Stomach (tissue), 9 donors: ENCODE data around the gene FARP2. TPM values are rescaled to one million over a fixed set of nuclear protein-coding genes. Genes with fewer than 3 reads are reported as not detected.
"Not testable (repeated sequence)": the region's sequence is repeated elsewhere in the genome, so short reads cannot be mapped to it uniquely, and the experiment has no call there.

Experiments
- DNase-seq, 2 donors: peaks; one replicate each; pipeline versions ENCODE4 v3.0.0 to v3.0.0-alpha.2; 2013 to 2019
- H3K27ac ChIP-seq, 5 donors: fragments of 200-600 bp in 4 of 5; sonication (generic) in 4 of 5; one replicate each; pipeline ENCODE4 v1.5.1; 2013 to 2019; ENCODE audit warnings: mild to moderate bottlenecking in 1 of 5, moderate library complexity in 1 of 5
- H3K27me3 ChIP-seq, 3 donors: fragments of 200-600 bp; sonication (generic); one replicate each; pipeline ENCODE4 v1.5.1; 2017 to 2019; ENCODE audit warnings: mixed run types in 1 of 3
- H3K36me3 ChIP-seq, 4 donors: fragments of 200-600 bp; sonication (generic); 1 replicate in 3 of 4; 2 replicates in 1 of 4; pipeline ENCODE4 v1.5.1; 2016 to 2019
- H3K4me1 ChIP-seq, 4 donors: fragments of 200-600 bp; sonication (generic); one replicate each; pipeline ENCODE4 v1.5.1; 2016 to 2019
- H3K4me3 ChIP-seq, 4 donors: fragments of 200-600 bp; sonication (generic) in 3 of 4; one replicate each; pipeline ENCODE4 v1.5.1; 2016 to 2019; ENCODE audit warnings: mild to moderate bottlenecking in 1 of 4
- H3K9me3 ChIP-seq, 4 donors: fragments of 200-600 bp; sonication (generic); one replicate each; pipeline ENCODE4 v1.5.1; 2016 to 2019
- EP300 ChIP-seq: sonication (generic); formaldehyde crosslinking; IDR thresholded peaks from one replicate; pipeline ENCODE4 v1.6.1; 2017; ENCODE audit warnings: antibody characterized with exemption
- POLR2A ChIP-seq, 4 donors: fragments of 450-650 bp; IDR thresholded peaks; one replicate each; pipeline ENCODE4 v1.6.1; 2016; ENCODE audit warnings: antibody characterized with exemption in 4 of 4, control low read depth in 2 of 4, mild to moderate bottlenecking in 1 of 4, moderate library complexity in 1 of 4
- POLR2AphosphoS5 ChIP-seq, 3 donors: sonication (generic); formaldehyde crosslinking; IDR thresholded peaks; one replicate each; pipeline ENCODE4 v1.6.1; 2016; ENCODE audit warnings: antibody characterized with exemption in 3 of 3
- WGBS, 5 donors: extraction: QIAGEN DNeasy Blood & Tissue Kit in 3 of 5; methylation state at CpG; one replicate each; pipeline versions ENCODE4 v1.1.5 to v1.1.7; 2013 to 2018; 5-methylcytosine and 5-hydroxymethylcytosine counted together
- intact Hi-C: fragments of 100-400 bp; cut with DNase I; formaldehyde crosslinking; loops from one replicate; pipeline ENCODE4 v1.15.1; 2023; ENCODE audit warnings: low total_unique reads
- polyA plus RNA-seq, 3 donors: library from polyadenylated mRNA; stranded (reverse); fragments of 200-250 nt; gene quantifications; one replicate each; pipeline ENCODE4 v1.2.3, GENCODE V29; 2013
- total RNA-seq, 5 donors: library from RNA; depleted of rRNA; stranded (reverse); fragments of >200 nt; gene quantifications; one replicate each; pipeline versions ENCODE4 v1.1.0 to v1.2.3, GENCODE V29; 2014 to 2016
- TF ChIP-seq, protein P1 (sequence below), 7 experiments: fragments of 450-650 bp in 4 of 7; fragments of 200-600 bp in 3 of 7; sonication (generic) in 3 of 7; IDR thresholded peaks; one replicate each; pipeline ENCODE4 v1.5.1; 2016 to 2019; ENCODE audit warnings: antibody characterized with exemption in 7 of 7, control low read depth in 2 of 7, mild to moderate bottlenecking in 1 of 7
- donor health status: healthy with polysubstance abuse.
- donor health status: Bipolar disorder and iron deficiency.
- donor health status: healthy.

The FARP2 gene
- total and polyA plus RNA-seq, 8 donors = 15.8 to 260 (median 69.1) TPM

DNA sequence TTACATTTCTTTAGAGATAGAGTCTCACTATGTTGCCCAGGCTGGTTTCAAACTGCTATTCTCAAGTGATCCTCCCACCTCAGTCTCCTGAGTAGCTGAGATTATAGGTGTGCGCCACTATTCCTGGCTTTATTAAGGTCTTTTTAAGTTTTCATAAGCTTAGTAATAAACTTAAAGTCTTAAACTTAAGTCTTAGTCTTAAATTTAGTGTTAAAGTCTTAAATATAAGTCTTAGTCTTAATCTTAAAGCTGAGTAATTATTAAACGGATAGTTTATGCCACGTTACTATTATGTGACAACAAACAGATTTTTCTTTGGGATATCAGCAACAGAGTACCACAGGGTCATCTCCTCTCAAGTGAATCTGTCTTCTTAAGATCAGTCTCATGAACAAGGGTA, 12.6 kb downstream of the FARP2 start:
- WGBS, 5 donors = 81 to 88% (median 83%) methylated on average over 3 of the region's 3 CpGs
- Histone ChIP-seq H3K4me1 (peaks cover 14 to 74% (median 54%) of the 10 kb centered on the region in 4 donors), H3K4me3 (no peak overlapping the region), H3K36me3 (peaks cover 0 to 5% (median 0%) of the 10 kb centered on the region in 4 donors), H3K27me3 (no peaks in the 10 kb centered on the region), H3K27ac (no peak overlapping the region), H3K9me3 (no peaks in the 10 kb centered on the region)
- DNase-seq = no peak
- TF ChIP-seq POLR2AphosphoS5 (IDR thresholded peaks at IDR 0.05) (no peak), EP300 (no peak)
- TF ChIP-seq, protein P1, sequence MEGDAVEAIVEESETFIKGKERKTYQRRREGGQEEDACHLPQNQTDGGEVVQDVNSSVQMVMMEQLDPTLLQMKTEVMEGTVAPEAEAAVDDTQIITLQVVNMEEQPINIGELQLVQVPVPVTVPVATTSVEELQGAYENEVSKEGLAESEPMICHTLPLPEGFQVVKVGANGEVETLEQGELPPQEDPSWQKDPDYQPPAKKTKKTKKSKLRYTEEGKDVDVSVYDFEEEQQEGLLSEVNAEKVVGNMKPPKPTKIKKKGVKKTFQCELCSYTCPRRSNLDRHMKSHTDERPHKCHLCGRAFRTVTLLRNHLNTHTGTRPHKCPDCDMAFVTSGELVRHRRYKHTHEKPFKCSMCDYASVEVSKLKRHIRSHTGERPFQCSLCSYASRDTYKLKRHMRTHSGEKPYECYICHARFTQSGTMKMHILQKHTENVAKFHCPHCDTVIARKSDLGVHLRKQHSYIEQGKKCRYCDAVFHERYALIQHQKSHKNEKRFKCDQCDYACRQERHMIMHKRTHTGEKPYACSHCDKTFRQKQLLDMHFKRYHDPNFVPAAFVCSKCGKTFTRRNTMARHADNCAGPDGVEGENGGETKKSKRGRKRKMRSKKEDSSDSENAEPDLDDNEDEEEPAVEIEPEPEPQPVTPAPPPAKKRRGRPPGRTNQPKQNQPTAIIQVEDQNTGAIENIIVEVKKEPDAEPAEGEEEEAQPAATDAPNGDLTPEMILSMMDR (IDR thresholded peaks at IDR 0.05) = no peak
- intact Hi-C loops = no loop called here

GRCh38 chr2:241372361-241372992, 16.4 kb downstream of the FARP2 start:
- Histone ChIP-seq H3K27ac (peak overlapping the region; percentile 14 to 84 (median 60)), H3K4me3 (no peak overlapping the region), H3K36me3 (peaks cover 0 to 20% (median 14%) of the 10 kb centered on the region in 4 donors), H3K4me1 (peaks cover 18 to 75% (median 48%) of the 10 kb centered on the region in 4 donors), H3K9me3 (no peaks in the 10 kb centered on the region), H3K27me3 (no peaks in the 10 kb centered on the region)
- intact Hi-C loops = no loop called here
- DNase-seq = peak in 1 of 2 donors; percentile 65
- TF ChIP-seq POLR2AphosphoS5 (IDR thresholded peaks at IDR 0.05) (no peak), POLR2A (IDR thresholded peaks at IDR 0.05) (no peak), EP300 (no peak)
- TF ChIP-seq, protein P1 (IDR thresholded peaks at IDR 0.05) = no peak
- 35 to 60% (median 48%) methylated on average over 11 of the region's 11 CpGs for WGBS, 5 donors

GRCh38 chr2:241373446-241373845, 17.4 kb downstream of the FARP2 start:
- no peak for DNase-seq
- H3K9me3 ChIP-seq = no peaks in the 10 kb centered on the region
- H3K27me3 ChIP-seq = no peaks in the 10 kb centered on the region
- H3K4me1 ChIP-seq = peaks cover 18 to 82% (median 46%) of the 10 kb centered on the region in 4 donors
- no peak for TF ChIP-seq POLR2AphosphoS5 (IDR thresholded peaks at IDR 0.05)
- no peak for TF ChIP-seq EP300
- no peak for TF ChIP-seq POLR2A (IDR thresholded peaks at IDR 0.05)
- TF ChIP-seq, protein P1 (IDR thresholded peaks at IDR 0.05) = no peak
- WGBS, 5 donors = 63 to 77% (median 66%) methylated on average over 3 of the region's 3 CpGs
- no peak overlapping the region for H3K4me3 ChIP-seq
- intact Hi-C loops = no loop called here
- H3K27ac ChIP-seq = peak overlapping the region; percentile 7 to 84 (median 39)
- H3K36me3 ChIP-seq = peaks cover 0 to 20% (median 14%) of the 10 kb centered on the region in 4 donors

GRCh38 chr2:241373906-241374305, 17.8 kb downstream of the FARP2 start:
- H3K9me3 ChIP-seq, intact Hi-C loops, H3K27me3 ChIP-seq, H3K4me3 ChIP-seq, DNase-seq: not testable (repeated sequence)
- peaks cover 20 to 83% (median 48%) of the 10 kb centered on the region in 4 donors for H3K4me1 ChIP-seq
- peaks cover 0 to 20% (median 14%) of the 10 kb centered on the region in 4 donors for H3K36me3 ChIP-seq
- WGBS, 5 donors = 66 to 85% (median 75%) methylated on average over 6 of the region's 6 CpGs
- H3K27ac ChIP-seq = peak overlapping the region; percentile 32 to 84 (median 80)

DNA sequence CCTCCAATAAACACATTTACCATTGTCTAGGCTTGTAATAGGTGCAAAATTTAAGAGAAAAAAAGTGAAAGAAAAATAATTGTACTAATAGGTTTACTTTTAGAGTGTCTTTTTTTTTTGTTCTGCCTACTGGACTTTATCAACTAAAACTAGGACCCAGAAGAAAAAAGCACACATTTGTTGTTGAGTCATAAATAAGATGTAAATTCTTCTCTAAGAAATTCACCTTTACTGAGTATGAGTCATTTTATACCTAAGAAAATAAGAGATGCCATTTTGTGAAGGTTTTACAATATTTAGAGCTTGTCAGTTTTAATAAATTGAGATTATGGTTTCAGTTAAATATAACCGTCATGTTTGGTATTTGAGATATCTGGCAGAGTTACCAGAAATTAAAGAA, 19.2 kb downstream of the FARP2 start:
- Histone ChIP-seq H3K36me3 (peaks cover 0 to 20% (median 14%) of the 10 kb centered on the region in 4 donors), H3K4me3 (no peak overlapping the region), H3K4me1 (peaks cover 23 to 87% (median 55%) of the 10 kb centered on the region in 4 donors), H3K9me3 (no peaks in the 10 kb centered on the region), H3K27ac (peak overlapping the region; percentile 32 to 84 (median 72)), H3K27me3 (no peaks in the 10 kb centered on the region)
- intact Hi-C loops = no loop called here
- DNase-seq = no peak
- WGBS, 5 donors = 62 to 75% (median 66%) methylated on average over 1 of the region's 1 CpG
- no peak for TF ChIP-seq POLR2A (IDR thresholded peaks at IDR 0.05)
